ENCODE measurements around the gene CLEC2L.

CLEC2L gene

DNA sequence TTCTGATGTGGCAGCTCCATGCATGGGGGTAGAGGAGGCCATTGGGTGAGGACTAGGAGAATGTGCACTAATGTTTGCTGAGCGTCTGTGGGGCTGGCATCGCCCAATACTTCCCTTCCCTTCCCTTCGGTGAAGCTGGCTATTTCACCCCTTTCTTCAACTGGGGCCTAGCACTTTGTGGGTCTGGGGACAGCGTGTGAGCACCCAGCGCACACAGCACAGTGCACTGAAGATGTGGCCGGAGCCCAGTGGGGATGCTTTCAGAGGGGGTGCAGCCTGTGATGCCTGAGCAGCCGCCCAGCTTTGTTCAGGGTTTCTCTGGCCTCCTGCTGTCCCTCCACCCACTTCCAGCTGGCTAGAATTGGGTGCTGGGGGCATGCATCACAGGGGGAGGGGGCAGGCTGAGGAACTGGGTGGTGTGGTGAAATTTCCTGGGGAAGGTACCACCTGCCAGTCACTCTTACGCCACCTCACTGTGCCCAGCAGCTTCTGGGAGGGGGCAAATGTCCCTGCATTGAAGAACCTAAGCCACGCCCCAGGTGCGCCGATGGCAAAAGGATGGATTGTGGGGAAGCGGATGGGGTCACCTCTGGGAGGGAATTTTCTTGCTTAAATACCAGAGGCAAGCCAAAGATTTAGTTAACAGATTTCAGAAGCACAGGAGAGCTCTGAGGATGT, 45.5 kb downstream of the CLEC2L start:
- CTCF ChIA-PET: interaction anchor here (0.8 to 2.4 kb wide), 4 partner anchors 11 to 71 kb away, joined by 3 to 7 read pairs (median 4); no protein-coding TSS in a partner anchor
- TF ChIP-seq, protein P1, sequence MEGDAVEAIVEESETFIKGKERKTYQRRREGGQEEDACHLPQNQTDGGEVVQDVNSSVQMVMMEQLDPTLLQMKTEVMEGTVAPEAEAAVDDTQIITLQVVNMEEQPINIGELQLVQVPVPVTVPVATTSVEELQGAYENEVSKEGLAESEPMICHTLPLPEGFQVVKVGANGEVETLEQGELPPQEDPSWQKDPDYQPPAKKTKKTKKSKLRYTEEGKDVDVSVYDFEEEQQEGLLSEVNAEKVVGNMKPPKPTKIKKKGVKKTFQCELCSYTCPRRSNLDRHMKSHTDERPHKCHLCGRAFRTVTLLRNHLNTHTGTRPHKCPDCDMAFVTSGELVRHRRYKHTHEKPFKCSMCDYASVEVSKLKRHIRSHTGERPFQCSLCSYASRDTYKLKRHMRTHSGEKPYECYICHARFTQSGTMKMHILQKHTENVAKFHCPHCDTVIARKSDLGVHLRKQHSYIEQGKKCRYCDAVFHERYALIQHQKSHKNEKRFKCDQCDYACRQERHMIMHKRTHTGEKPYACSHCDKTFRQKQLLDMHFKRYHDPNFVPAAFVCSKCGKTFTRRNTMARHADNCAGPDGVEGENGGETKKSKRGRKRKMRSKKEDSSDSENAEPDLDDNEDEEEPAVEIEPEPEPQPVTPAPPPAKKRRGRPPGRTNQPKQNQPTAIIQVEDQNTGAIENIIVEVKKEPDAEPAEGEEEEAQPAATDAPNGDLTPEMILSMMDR (IDR thresholded peaks at IDR 0.05; ENCODE audit: insufficient read depth, low read length, missing control alignments): no peak
- H3K4me3 ChIP-seq (ENCODE audit: low read depth, low read length): no peak overlapping the region
- no peak for DNase-seq (ENCODE audit: low read depth, low spot score)
- POLR2A ChIA-PET: no interaction called here

DNA sequence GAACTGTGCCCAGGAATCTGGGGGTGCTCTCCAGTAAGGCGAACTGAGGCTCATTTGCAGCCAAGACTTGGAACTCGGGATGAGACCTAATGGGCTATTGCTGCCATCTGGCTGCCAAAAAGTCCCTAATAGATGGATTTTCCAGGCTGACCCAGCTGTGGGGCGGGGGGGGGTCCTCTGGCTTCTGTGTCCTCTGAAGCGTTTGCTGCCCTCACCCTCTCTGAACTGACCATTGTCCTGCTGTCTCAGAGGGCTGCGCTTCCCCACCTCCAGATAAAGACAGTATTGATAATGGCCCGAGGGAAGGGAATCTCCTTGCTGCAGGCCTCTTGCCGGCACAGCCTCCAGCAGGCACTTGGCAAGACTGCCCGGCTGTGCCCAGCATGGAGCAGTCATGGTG, 46.6 kb downstream of the CLEC2L start:
- no peak overlapping the region for H3K4me3 ChIP-seq (ENCODE audit: low read depth, low read length)
- no peak for DNase-seq (ENCODE audit: low read depth, low spot score)
- POLR2A ChIA-PET: no interaction called here
- TF ChIP-seq, protein P1 (IDR thresholded peaks at IDR 0.05; ENCODE audit: insufficient read depth, low read length, missing control alignments): no peak
- CTCF ChIA-PET: interaction anchor here (0.8 to 2.4 kb wide), 4 partner anchors 10 to 135 kb away, joined by 3 to 7 read pairs (median 4); no protein-coding TSS in a partner anchor

DNA sequence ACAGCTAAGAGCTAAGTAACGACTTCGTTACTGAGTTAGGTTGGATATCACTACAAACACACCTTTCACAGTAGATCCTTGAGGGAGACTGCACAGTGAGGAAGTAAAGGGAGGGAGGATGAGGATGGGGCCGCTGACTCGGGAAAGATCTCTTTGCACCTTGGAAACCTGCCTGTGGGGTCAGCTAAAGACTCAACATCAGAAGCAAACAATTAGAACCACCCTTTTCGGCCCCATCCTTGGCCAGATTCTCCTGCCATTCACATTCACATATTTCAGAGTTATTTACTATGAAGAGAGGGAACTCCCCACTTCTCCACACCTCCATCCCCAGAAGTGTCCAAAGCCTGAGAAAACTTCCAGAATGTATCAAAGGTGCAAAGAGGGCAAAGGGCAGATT, 47.1 kb downstream of the CLEC2L start:
- TF ChIP-seq, protein P1 (IDR thresholded peaks at IDR 0.05; ENCODE audit: insufficient read depth, low read length, missing control alignments): no peak
- DNase-seq (ENCODE audit: low read depth, low spot score): no peak
- ChIA-PET CTCF (interaction anchor here (1.0 to 2.4 kb wide), 3 partner anchors 9 to 136 kb away, joined by 3 to 7 read pairs (median 4); no protein-coding TSS in a partner anchor), POLR2A (no interaction called here)
- H3K4me3 ChIP-seq (ENCODE audit: low read depth, low read length): no peak overlapping the region

DNA sequence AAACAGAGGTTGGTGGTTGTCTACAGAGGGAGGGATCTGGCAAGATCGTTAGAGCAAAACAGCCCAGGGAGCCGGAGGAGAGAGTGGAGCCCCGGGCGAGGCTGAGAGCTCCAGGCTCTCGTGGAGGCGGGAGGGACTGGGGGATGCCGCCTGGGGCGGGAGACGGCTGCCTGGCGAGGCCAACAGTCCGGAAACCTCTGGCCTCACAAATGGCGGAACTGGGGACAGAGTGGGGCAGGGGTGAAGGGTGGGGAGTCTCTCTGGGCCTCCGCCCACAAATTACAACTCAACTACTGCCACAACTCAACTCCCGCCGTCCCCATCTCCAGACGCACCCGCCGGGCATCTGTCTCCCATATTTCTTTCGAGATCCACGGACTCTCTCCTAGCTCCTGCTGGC, 47.7 kb downstream of the CLEC2L start:
- no peak for DNase-seq (ENCODE audit: low read depth, low spot score)
- no peak overlapping the region for H3K4me3 ChIP-seq (ENCODE audit: low read depth, low read length)
- POLR2A ChIA-PET: interaction anchor here (0.6 kb wide), 1 partner anchor 138 kb away, joined by 4 read pairs; no protein-coding TSS in a partner anchor
- TF ChIP-seq, protein P1 (IDR thresholded peaks at IDR 0.05; ENCODE audit: insufficient read depth, low read length, missing control alignments): no peak
- CTCF ChIA-PET: interaction anchor here (0.7 to 1.0 kb wide), 2 partner anchors 30 to 136 kb away, joined by 3 to 4 read pairs; no protein-coding TSS in a partner anchor

DNA sequence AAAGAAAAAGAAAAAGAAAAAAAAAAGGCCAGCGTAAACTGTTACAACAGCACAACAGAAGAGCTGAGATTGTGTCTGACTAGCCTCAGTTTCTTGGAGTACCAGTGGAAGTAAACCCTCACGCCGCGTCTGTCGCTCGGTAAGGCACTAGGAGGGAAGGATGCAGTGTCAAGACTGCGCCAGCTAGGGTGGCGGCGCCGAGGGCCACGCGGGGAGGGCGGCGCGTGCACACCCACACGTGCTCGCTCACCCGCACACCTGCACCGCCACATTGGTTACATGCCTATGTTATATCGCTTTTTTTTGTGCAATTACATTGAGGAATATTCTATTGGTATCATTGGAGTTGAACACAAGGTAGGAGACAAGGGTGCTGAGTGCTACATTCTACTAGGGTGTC, 48.2 kb downstream of the CLEC2L start:
- TF ChIP-seq, protein P1 (IDR thresholded peaks at IDR 0.05; ENCODE audit: insufficient read depth, low read length, missing control alignments): no peak
- ChIA-PET CTCF (interaction anchor here (0.7 kb wide), 1 partner anchor 30 kb away, joined by 3 read pairs; no protein-coding TSS in a partner anchor), POLR2A (interaction anchor here (0.6 kb wide), 1 partner anchor 139 kb away, joined by 4 read pairs; no protein-coding TSS in a partner anchor)

DNA sequence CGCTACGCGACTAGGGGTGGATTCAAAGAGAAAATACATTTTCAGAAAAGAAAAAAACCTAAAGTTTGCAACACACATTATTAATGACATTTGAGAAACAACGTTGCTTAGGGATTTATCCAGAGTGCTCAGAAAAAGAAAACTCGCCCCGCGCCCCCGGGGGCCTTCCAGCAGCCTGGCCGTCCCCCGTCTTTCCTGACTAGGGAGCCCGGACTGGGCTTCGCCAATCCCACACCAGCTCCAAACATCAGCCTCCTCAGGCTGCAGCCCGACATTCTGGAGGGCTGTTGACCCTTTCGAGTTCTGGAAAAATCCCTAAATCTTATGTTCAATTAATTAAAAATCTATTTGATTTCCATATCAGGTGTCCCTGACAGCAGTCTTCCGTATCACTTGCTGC, 48.6 kb downstream of the CLEC2L start:
- ChIA-PET CTCF (no interaction called here), POLR2A (interaction anchor here (0.6 kb wide), 1 partner anchor 139 kb away, joined by 4 read pairs; no protein-coding TSS in a partner anchor)
- no peak for DNase-seq (ENCODE audit: low read depth, low spot score)
- no peak overlapping the region for H3K4me3 ChIP-seq (ENCODE audit: low read depth, low read length)
- TF ChIP-seq, protein P1 (IDR thresholded peaks at IDR 0.05; ENCODE audit: insufficient read depth, low read length, missing control alignments): no peak

More for the DNA sequence above, 48.2 kb downstream of the CLEC2L start:
- no peak overlapping the region for H3K4me3 ChIP-seq (ENCODE audit: low read depth, low read length)
- no peak for DNase-seq (ENCODE audit: low read depth, low spot score)
